HL-60 (cell line): ENCODE measurements around the gene RNF111.

Experiments
- CTCF ChIP-seq: IDR thresholded peaks from one replicate; pipeline ENCODE4 v1.5.1; 2011; ENCODE audit warnings: low read length, control low read depth, inconsistent platforms; ENCODE audit not compliant: insufficient read depth
- POLR2AphosphoS5 ChIP-seq: IDR thresholded peaks from 2 replicates; pipeline ENCODE4 v1.6.1; 2012; ENCODE audit warnings: low read depth
- REST ChIP-seq: IDR thresholded peaks from 2 replicates; pipeline ENCODE4 v1.6.1; 2012; ENCODE audit warnings: low read depth; ENCODE audit not compliant: insufficient replicate concordance

GRCh38 chr15:59119625-59120024 lies 132.2 kb downstream of the RNF111 start:
- TF ChIP-seq REST (no peak), CTCF (no peak), POLR2AphosphoS5 (no peak)
